CD4-positive, alpha-beta T cell treated with Interferon gamma for 1 hour (primary cell): Measurements from ENCODE around the gene CDK6.

Experiments
- DNase-seq: peaks from one replicate; pipeline ENCODE4 v3.0.0-alpha.2; 2020

Gene CDK6

DNA sequence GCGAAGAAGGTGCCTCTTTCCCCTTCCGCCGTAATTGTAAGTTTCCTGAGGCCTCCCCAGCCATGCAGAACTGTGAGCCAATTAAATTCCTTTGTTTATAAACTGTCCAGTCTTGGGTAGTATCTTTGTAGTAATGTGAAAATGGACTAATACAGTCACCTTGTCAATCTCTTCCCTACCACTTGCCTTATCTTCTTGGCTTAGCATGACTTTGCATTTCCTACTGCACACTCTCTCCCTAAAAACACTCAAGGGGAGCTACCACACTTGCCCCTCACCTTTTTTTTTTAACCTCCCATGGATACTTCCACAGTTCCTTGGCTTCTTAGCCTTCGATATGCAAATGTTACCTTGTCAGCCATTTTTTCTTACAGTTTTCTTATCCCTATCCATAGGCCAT lies 7.4 kb upstream of the CDK6 start:
- DNase-seq = no peak

DNA sequence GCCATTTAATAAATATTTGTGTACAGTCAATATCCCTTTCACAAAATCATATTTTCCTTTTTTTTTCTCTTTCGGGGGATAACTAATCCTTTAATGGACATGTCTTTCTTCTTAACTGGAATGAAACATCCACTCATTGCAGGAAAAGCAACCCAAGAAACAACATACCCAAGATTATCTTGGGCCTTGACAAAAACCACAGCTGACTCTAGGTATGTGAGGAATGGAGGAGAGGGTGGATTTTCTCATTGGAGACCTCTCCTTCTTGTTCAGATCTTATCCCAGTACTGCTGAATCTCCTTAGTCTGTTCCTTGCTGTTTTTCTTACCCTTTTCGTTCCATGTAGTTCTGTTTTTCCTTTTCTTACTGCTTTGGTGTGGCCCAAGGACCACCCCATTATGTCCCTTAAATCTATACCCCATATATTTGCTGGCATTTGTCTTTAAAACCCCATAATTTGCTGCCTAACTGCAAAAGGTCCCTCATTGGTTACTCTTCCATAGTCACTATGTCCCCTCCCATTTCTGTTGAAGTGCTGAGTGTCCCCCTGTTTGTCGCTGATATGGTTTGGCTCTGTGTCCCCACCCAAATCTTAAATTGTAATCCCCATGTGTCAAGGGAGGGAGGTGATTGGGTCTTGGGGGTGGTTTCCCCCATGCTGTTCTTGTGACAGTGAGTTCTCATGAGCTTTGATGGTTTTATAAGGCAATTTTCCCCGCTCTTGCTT lies 6.8 kb upstream of the CDK6 start:
- DNase-seq = no peak

DNA sequence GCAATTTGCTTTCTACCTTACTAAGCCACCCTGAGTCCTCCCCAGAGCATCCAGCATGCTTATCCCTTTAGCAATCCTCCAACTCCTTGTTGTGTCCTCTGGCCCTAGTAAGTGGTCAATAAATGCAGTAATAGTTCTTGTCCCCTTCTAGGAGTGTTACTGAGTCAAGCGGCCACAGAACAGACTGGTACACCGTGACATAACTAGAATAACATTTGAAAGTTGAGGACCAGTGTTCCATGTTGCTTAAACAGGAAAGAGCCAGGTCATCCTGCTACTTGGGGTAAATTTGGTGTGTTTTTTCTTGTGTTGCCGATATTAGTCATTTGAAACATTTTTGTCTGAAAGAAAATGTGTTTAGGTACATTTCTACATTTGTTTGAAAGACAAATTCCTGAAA lies 4.8 kb upstream of the CDK6 start:
- no peak for DNase-seq

- no peak for DNase-seq
Measured at GRCh38 chr7:92840316-92840715, 3.9 kb upstream of the CDK6 start.

GRCh38 chr7:92839901-92840300 lies 3.5 kb upstream of the CDK6 start:
- DNase-seq = no peak

- DNase-seq = no peak
Measured at GRCh38 chr7:92838934-92839333, 2.6 kb upstream of the CDK6 start.

DNA sequence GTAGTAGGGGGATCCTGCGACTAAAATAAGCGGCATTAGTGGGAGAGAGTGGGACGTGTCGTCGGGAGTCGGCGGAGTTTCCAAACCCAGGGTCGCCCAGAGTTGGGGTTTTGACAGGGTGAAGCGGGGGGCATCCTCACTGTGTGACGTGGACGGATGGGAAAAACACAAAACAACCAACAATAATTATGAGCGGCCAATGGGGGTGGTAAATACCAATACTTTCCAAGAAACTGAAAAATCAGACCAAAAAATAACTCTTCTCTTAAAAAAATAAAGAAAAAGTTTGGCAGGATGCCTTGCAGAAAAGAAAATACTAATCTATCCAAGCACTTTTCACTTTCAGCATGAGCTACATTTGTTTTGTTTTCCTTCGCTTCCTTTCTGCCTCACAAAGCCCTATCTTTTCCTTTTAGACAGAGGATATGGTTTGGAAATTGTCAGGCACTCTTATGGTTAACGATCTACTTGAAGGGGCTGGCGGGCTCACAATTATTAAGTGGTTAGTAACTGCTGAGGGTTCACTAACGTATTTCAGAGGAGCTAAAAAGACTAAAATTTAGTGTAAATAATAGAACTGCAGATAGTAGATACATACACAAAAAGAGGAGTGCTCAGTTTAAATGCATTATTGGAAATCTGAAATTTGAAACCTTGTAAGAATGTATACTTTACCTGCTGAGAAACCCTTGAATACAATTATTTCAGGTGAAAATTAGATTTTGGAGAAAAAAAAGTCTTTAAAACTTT lies 802 bp upstream of the CDK6 start:
- DNase-seq = no peak

GRCh38 chr7:92835851-92836488 lies 403 bp downstream of the CDK6 start:
- peak; percentile 20 for DNase-seq

DNA sequence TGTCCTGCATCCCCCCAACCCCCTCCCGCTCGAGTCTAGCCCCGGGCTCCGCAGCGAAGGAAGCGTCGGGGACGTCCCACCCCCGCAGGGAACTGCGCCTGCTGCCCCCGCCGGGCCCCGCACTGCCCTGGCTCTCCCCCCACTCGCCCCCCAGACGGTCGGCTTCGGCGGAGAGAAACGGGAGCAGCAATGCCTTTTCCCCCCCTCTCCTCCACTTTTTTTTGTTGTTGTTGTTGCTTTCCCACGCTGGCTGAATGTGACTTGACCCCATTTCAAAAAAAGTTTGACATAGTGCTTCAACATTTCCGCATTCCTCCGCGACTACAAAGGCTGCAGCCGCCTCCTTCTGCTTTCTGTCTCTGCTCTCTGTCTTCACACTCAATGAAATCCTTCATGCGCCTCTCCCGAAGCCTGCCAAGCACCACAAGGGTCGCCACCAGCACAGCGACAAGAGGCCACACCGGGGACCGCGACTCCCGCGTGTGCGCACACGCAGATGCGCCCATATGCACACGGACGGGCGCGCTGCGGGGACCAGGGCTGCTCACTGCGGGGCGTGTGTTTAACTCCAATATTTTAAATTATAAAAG lies 1.0 kb downstream of the CDK6 start:
- DNase-seq = peak; percentile 40

- DNase-seq = no peak
Measured at GRCh38 chr7:92834507-92835260, 1.7 kb downstream of the CDK6 start.

DNA sequence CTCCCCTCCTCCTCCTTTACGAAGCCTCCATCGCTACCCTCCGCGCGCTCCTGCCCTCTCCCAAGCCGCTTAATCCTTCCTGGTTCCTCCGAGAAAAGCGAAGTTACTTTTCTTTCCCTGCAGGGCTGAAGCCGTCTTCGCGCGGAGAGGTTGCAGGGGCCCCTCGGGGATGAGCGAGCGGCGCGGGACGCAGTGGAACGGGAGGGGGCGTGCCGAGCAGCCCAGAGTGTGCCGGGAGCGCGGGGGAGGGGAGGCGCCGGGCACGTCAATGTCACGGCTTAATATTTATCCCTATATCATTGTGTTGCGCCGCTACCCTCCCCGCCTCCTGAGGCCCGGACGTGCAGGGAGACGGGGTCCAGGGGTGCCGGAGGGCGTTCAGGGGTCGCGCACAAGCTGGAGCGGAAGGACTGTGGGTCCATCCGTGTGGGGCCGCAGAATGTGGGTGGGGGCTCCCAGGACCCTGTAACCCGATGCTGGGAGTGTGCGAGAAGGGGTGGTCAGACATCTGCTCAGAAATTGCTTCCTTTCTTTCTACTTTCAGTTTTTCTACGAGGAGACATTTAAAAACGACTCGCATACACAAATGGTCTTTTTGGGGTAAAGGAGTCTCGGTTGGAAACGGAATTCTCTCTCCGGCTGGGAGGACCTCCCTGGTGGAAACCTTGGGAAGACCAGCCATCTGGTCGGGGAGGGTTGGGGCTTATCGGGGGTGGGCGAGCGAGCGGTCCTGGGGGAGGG lies 2.4 kb downstream of the CDK6 start:
- peak; percentile 69 for DNase-seq

GRCh38 chr7:92833024-92833765 lies 3.2 kb downstream of the CDK6 start:
- DNase-seq = peak; percentile 84

DNA sequence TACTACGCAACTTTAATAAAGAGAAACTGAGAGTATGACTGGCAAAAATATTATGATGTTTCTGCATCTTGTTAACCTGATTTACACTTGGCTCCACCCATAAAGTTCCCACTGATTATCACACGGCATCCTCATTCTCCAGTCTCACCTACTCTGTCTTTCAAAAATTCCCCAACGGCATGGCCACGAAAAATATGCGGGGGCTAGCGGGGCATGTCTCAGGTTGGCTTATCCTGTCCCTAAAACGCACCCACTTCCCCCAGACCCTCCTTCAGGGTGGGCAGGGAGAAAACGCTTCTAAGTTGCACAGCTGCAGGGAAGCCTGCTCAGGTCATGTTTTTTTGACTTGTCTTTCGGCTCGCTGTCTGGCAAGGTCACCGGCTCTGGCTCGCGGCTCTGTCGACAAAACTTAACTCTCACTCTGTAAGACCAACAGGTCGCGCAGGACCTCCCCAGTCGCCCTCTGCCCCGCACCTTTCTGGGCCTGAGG lies 3.8 kb downstream of the CDK6 start:
- DNase-seq = no peak

- peak; percentile 3 for DNase-seq
Measured at GRCh38 chr7:92831716-92832533, 4.4 kb downstream of the CDK6 start.

DNA sequence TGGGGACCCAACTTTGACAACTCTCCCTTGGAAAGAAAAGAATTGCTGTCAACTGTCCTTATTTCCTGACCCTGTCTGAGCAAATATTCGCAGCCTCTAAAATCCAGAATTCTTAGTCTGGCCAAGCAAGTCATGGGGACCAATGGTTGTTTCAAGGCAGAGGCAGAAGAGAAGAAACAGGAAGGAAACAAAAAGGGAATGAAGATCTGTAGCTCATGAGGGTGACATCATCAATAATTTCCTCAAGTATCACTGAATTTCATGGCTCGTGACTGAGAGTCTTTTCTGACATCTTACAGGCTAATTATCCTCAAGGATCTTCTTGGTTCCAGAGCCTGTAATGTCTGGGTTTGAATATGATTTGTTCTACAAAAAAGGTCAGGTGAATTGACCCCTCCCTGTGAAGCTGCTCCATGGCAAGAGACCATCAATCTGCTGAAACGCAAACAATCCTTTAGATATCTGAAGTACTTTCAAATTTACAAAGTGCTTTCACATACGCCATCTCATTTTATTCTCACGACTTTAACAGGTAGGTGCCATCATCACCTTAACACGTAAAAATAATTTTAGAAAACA lies 5.8 kb downstream of the CDK6 start:
- no peak for DNase-seq

DNA sequence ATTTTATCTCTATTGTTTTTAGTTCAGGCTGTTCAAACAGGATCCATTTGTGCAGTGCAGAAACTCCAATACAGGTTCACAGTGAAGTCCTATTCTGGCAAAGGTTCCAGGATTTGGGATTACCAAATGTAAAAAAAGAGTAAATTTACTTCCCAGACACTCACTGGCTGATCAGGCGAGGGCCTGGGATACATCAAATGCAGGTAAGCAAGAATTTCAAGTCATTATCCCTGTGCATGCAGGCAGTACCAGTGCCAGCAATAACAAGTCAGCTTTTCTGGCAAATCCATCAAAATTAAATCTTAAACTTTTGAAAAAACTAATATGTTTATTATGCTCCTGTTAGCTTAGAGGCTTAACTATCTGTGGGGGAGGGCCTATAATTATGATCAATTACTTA lies 6.3 kb downstream of the CDK6 start:
- DNase-seq = no peak

DNA sequence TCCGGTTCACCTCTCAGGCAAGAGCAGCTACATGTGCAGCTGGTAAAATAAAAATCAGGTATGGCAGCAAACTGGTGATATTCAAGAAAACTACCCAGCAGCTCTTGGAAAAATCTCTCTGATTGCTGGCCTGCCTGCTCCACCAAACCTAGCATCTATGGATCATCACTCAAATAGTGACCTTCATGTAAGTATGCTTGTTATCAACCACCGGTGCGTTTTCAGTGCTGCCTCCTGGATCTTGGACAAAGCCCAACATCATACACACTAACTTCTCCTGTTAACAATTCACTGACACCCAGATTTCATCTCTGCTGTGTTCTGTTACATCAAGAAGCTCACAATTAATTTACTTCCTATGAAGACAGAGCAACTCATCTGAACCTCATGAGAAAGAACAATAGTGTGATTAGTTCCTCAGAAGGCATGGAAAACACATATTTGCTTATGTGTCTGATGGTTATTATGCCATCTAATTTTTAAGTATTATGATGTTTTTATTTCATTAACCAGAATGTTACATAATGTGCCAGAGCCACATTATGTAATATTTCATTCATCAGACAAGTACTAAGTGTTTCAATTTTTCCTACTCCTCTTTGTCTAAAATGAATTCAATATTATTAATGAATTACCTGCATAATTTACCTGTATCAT lies 8.8 kb downstream of the CDK6 start:
- DNase-seq = no peak

DNA sequence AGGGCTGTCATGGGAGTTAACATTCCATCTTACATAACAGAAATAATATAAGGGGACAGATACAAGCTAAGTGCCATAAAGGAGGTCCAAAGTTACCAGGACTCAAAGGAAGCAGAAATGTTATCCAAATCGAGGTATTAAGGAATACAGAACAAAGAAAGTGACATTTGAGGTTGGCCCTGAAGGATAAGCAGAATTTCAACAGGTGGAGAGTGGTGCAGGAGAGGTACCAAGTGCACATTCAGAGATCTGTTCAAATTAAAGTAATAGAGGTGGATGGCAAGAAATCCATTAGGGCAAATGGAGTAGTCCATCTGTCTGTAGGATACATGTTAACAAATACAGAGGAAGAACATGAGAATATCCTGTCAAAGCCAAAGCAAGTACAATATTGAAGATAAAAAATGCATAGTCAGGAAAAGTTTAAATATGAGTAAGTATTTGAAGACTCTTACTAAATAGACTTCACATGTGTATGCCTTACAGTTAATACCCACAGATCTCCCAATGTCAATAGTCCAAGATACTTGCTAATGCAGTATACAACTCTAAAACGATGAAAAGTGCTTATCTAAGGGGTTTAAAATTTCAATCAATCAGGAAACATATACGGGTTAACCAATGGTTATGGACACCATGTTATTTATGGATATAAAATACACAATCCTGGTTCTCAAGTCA lies 10.0 kb downstream of the CDK6 start:
- no peak for DNase-seq
